ENCODE measurements around the gene SLC25A33. TPM values are rescaled to one million over a fixed set of nuclear protein-coding genes. Genes with fewer than 3 reads are reported as not detected.
A peak's percentile ranks its signal among the peaks of the same experiment; 100 is the strongest.

SLC25A33 gene
- total RNA-seq, 1 experiment from 2014 or later = 14.1 TPM

GRCh38 chr1:9537863-9538668 lies 1.2 kb upstream of the SLC25A33 start:
- ChIA-PET CTCF (no interaction called here), POLR2A (ENCODE audit: low non-redundant PET) (interaction anchor here (0.5 kb wide), 1 partner anchor 408 kb away, joined by 6 read pairs; no protein-coding TSS in a partner anchor)
- Histone ChIP-seq H3K9me3 (ENCODE audit: low read depth, low read length, poor library complexity, severe bottlenecking) (no peaks in the 10 kb centered on the region), H3K36me3 (ENCODE audit: insufficient read depth, low read length, poor library complexity, severe bottlenecking) (no peaks in the 10 kb centered on the region), H3K27me3 (replicated peaks; ENCODE audit: insufficient read depth, low read depth, low read length, poor library complexity) (no peaks in the 10 kb centered on the region), H3K27ac (ENCODE audit: low read depth, low read length, poor library complexity, severe bottlenecking) (no peak overlapping the region), H3K4me1 (ENCODE audit: insufficient read depth, low read length, poor library complexity, severe bottlenecking) (peaks cover 14% of the 10 kb centered on the region), H3K4me3 (ENCODE audit: low read depth, low read length, poor library complexity, severe bottlenecking) (no peak overlapping the region)
- BruUV-seq (replicated peaks) = no TSS peak
- TF ChIP-seq EZH2 (IDR thresholded peaks at IDR 0.05; ENCODE audit: borderline replicate concordance, low read depth, low read length, poor library complexity, severe bottlenecking) (no peak), CTCF (conservative IDR thresholded peaks at IDR 0.05; ENCODE audit: low read depth, low read length) (no peak)
- no peak for DNase-seq (ENCODE audit: low spot score)
- intact Hi-C loops (cut with micrococcal nuclease; ENCODE audit: unreplicated experiment) = no loop called here

GRCh38 chr1:9538669-9539164 lies 548 bp upstream of the SLC25A33 start:
- POLR2A ChIA-PET (ENCODE audit: low non-redundant PET) = interaction anchor here (0.6 to 0.9 kb wide), 2 partner anchors 13 to 24 kb away, joined by 3 to 5 read pairs; no protein-coding TSS in a partner anchor
- Histone ChIP-seq H3K27me3 (replicated peaks; ENCODE audit: insufficient read depth, low read depth, low read length, poor library complexity) (no peaks in the 10 kb centered on the region), H3K9me3 (ENCODE audit: low read depth, low read length, poor library complexity, severe bottlenecking) (no peaks in the 10 kb centered on the region), H3K4me1 (ENCODE audit: insufficient read depth, low read length, poor library complexity, severe bottlenecking) (peaks cover 14% of the 10 kb centered on the region), H3K36me3 (ENCODE audit: insufficient read depth, low read length, poor library complexity, severe bottlenecking) (no peaks in the 10 kb centered on the region), H3K27ac (ENCODE audit: low read depth, low read length, poor library complexity, severe bottlenecking) (peak overlapping the region; percentile 59), H3K4me3 (ENCODE audit: low read depth, low read length, poor library complexity, severe bottlenecking) (no peak overlapping the region)
- no TSS peak for BruUV-seq (replicated peaks)
- intact Hi-C loops (cut with micrococcal nuclease; ENCODE audit: unreplicated experiment) = no loop called here
- CTCF ChIA-PET = no interaction called here
- TF ChIP-seq EZH2 (IDR thresholded peaks at IDR 0.05; ENCODE audit: borderline replicate concordance, low read depth, low read length, poor library complexity, severe bottlenecking) = no peak
- no peak for TF ChIP-seq CTCF (conservative IDR thresholded peaks at IDR 0.05; ENCODE audit: low read depth, low read length)
- DNase-seq (ENCODE audit: low spot score) = no peak

- CTCF ChIA-PET = no interaction called here
- intact Hi-C loops (cut with micrococcal nuclease; ENCODE audit: unreplicated experiment) = no loop called here
Observed at GRCh38 chr1:9539829-9540550, 725 bp downstream of the SLC25A33 start.

More at GRCh38 chr1:9539829-9540550, 725 bp downstream of the SLC25A33 start:
- H3K27me3 ChIP-seq (replicated peaks; ENCODE audit: insufficient read depth, low read depth, low read length, poor library complexity) = no peaks in the 10 kb centered on the region
- no peaks in the 10 kb centered on the region for H3K36me3 ChIP-seq (ENCODE audit: insufficient read depth, low read length, poor library complexity, severe bottlenecking)
- TF ChIP-seq CTCF (conservative IDR thresholded peaks at IDR 0.05; ENCODE audit: low read depth, low read length) (no peak), EZH2 (IDR thresholded peaks at IDR 0.05; ENCODE audit: borderline replicate concordance, low read depth, low read length, poor library complexity, severe bottlenecking) (no peak)
- H3K27ac ChIP-seq (ENCODE audit: low read depth, low read length, poor library complexity, severe bottlenecking) = peak overlapping the region; percentile 92
- peaks cover 18% of the 10 kb centered on the region for H3K4me1 ChIP-seq (ENCODE audit: insufficient read depth, low read length, poor library complexity, severe bottlenecking)
- no peaks in the 10 kb centered on the region for H3K9me3 ChIP-seq (ENCODE audit: low read depth, low read length, poor library complexity, severe bottlenecking)
- peak; percentile 56 for DNase-seq (ENCODE audit: low spot score)
- no TSS peak for BruUV-seq (replicated peaks)
- peak overlapping the region; percentile 93 for H3K4me3 ChIP-seq (ENCODE audit: low read depth, low read length, poor library complexity, severe bottlenecking)
- POLR2A ChIA-PET (ENCODE audit: low non-redundant PET) = interaction anchor here (0.9 kb wide), 1 partner anchor 12 kb away, joined by 5 read pairs; no protein-coding TSS in a partner anchor

Measured in A673 (cell line).